ENCODE measurements around the gene UBL5.

DNA sequence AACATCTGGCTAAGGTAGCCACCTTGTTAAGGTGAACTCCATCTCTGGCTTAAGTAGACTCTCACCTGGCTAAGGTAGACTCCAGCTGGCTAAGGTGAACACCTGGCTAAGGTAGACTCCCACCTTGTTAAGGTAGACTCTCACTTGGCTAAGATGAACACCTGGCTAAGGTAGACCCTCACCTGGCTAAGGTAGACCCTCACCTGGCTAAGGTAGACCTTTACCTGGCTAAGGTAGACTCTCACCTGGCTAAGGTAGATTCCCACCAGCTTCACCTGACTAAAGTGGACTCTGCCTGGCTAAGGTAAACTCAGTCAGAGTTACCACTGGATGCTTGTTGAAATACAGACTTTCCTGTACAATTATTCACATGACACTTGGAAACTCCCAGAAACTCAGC, 31.0 kb downstream of the UBL5 start:
- TF ChIP-seq, protein P1, sequence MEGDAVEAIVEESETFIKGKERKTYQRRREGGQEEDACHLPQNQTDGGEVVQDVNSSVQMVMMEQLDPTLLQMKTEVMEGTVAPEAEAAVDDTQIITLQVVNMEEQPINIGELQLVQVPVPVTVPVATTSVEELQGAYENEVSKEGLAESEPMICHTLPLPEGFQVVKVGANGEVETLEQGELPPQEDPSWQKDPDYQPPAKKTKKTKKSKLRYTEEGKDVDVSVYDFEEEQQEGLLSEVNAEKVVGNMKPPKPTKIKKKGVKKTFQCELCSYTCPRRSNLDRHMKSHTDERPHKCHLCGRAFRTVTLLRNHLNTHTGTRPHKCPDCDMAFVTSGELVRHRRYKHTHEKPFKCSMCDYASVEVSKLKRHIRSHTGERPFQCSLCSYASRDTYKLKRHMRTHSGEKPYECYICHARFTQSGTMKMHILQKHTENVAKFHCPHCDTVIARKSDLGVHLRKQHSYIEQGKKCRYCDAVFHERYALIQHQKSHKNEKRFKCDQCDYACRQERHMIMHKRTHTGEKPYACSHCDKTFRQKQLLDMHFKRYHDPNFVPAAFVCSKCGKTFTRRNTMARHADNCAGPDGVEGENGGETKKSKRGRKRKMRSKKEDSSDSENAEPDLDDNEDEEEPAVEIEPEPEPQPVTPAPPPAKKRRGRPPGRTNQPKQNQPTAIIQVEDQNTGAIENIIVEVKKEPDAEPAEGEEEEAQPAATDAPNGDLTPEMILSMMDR (conservative IDR thresholded peaks at IDR 0.05 in 1 of 2, IDR thresholded peaks at IDR 0.05 in 1 of 2; ENCODE audit: extremely low read depth in 1 of 2, insufficient read depth in 1 of 2, low read depth in 1 of 2, low read length in 2 of 2) = no peak
- no peak for TF ChIP-seq EZH2 (IDR thresholded peaks at IDR 0.05; ENCODE audit: borderline replicate concordance, low read length)
